Measurements from ENCODE around the gene SGIP1. TPM values are rescaled to one million over a fixed set of nuclear protein-coding genes. Genes with fewer than 3 reads are reported as not detected.
"Not testable (repeated sequence)": the region's sequence is repeated elsewhere in the genome, so short reads cannot be mapped to it uniquely, and the experiment has no call there.

The SGIP1 gene
- total RNA-seq, 1 donor from 2014 or later: 11.9 TPM

DNA sequence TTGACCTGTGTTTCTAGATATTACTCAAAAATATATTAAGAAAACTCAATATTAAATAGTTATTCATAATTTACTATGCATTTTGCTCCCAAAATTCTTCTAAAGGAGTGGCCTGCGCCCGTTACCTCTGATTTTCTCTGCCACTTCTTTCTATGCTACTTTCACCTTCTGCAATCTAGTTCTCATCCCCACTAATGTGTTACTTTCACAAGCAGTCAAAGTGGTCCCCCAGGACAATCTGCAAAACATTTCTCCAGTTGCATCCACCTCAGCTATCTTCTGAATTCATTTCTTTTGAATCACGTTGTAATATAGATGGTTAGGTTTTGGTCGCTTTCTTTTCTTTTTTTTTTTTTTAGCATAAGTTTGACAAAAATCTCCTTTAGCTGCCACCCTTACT lies 253.7 kb downstream of the SGIP1 start:
- no peak for TF ChIP-seq CTCF (IDR thresholded peaks at IDR 0.05; ENCODE audit: unreplicated experiment)
- H3K27ac Mint-ChIP-seq: no peak overlapping the region
- peaks cover 2% of the 10 kb centered on the region for H3K27me3 Mint-ChIP-seq (ENCODE audit: low read depth)
- no peaks in the 10 kb centered on the region for H3K9me3 Mint-ChIP-seq
- no peaks in the 10 kb centered on the region for H3K4me1 Mint-ChIP-seq
- no peak overlapping the region for H3K4me3 Mint-ChIP-seq
- H3K36me3 Mint-ChIP-seq: no peaks in the 10 kb centered on the region
- no peak for DNase-seq (ENCODE audit: low spot score in 2 of 2, unreplicated experiment in 2 of 2)

DNA sequence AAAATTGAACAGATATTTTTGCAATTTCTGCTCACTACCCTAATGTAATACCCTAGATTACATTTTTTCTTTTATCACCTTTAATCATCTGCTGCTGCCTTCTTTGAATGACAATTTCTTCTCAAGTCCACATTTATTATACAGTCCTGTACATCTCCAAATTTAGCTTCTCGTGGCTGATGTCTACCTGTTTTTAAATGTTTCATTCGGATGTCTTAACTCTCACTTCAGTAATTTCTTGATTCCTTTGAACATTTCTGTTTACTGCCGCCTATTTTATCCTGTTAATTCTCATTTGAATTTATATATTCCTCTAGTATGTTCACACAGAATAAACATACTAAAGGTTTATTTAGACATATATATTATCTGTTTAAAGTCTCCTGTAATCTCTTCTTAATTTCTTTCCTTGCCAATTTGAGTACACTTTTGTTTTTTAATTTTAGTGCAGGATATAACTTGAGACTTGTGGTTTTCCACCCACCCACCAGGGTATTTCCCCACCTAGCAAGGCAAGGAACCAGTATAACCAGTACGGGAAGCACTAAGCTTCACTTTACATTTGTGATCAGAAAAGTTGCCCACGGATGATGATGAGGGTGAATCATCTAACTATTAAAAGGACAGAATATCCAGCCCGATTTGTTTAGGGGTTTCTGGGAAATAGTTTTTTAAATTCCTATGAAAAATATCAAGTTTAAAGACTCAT lies 254.4 kb downstream of the SGIP1 start:
- H3K9me3 Mint-ChIP-seq: no peaks in the 10 kb centered on the region
- no peak overlapping the region for H3K27ac Mint-ChIP-seq

GRCh38 chr1:66791621-66792610 lies 258.0 kb downstream of the SGIP1 start:
- Mint-ChIP-seq H3K9me3 (no peaks in the 10 kb centered on the region), H3K4me1 (no peaks in the 10 kb centered on the region), H3K27me3 (ENCODE audit: low read depth) (peaks cover 2% of the 10 kb centered on the region), H3K27ac (no peak overlapping the region), H3K36me3 (no peaks in the 10 kb centered on the region), H3K4me3 (no peak overlapping the region)
- no peak for TF ChIP-seq CTCF (IDR thresholded peaks at IDR 0.05; ENCODE audit: unreplicated experiment)
- DNase-seq (ENCODE audit: low spot score in 2 of 2, unreplicated experiment in 2 of 2): no peak

More for the DNA sequence above, 254.4 kb downstream of the SGIP1 start:
- DNase-seq (ENCODE audit: low spot score in 2 of 2, unreplicated experiment in 2 of 2): no peak
- TF ChIP-seq CTCF (IDR thresholded peaks at IDR 0.05; ENCODE audit: unreplicated experiment): no peak
- Mint-ChIP-seq H3K36me3 (no peaks in the 10 kb centered on the region), H3K4me3 (no peak overlapping the region), H3K27me3 (ENCODE audit: low read depth) (peaks cover 2% of the 10 kb centered on the region), H3K4me1 (no peaks in the 10 kb centered on the region)

GRCh38 chr1:66795839-66796238 lies 261.9 kb downstream of the SGIP1 start:
- H3K4me1 Mint-ChIP-seq; H3K9me3 Mint-ChIP-seq; H3K27ac Mint-ChIP-seq; DNase-seq (ENCODE audit: low spot score in 2 of 2, unreplicated experiment in 2 of 2); H3K27me3 Mint-ChIP-seq (ENCODE audit: low read depth); H3K36me3 Mint-ChIP-seq; H3K4me3 Mint-ChIP-seq: not testable (repeated sequence)

Small RNA genes within 50 kb of the gene (microRNA-seq; reads per million reads assigned to microRNA genes)
- 1.2 reads per million for gene MIR3117

Other genes starting within 250 kb of the SGIP1 start
- 0.36 to 0.71 TPM (median 0.67 TPM) in 3 replicates for gene DYNLT5, start 218.3 kb downstream of the SGIP1 start, total RNA-seq

Measured in mesothelial cell of epicardium (in vitro differentiated cells).